HG02970 (cell line): Measurements from ENCODE around the gene CTTNBP2NL.

ENCODE experiments used
- ATAC-seq: cut with Tn5 transposase; IDR thresholded peaks from one replicate; pipeline ENCODE4 v1.9.1; 2021; ENCODE audit warnings: mild to moderate bottlenecking, moderate library complexity, moderate number of reproducible peaks; ENCODE audit not compliant: unreplicated experiment, low FRiP score

Gene CTTNBP2NL

GRCh38 chr1:112504661-112505399 lies 108.8 kb downstream of the CTTNBP2NL start:
- ATAC-seq: no peak

- ATAC-seq: no peak
Observed at GRCh38 chr1:112505400-112505785, 109.4 kb downstream of the CTTNBP2NL start.

GRCh38 chr1:112505878-112506277 lies 109.9 kb downstream of the CTTNBP2NL start:
- ATAC-seq: no peak

- ATAC-seq: no peak
Observed at GRCh38 chr1:112506306-112506705, 110.3 kb downstream of the CTTNBP2NL start.

GRCh38 chr1:112506731-112507130 lies 110.7 kb downstream of the CTTNBP2NL start:
- ATAC-seq: no peak

- ATAC-seq: no peak
Observed at GRCh38 chr1:112507336-112507735, 111.3 kb downstream of the CTTNBP2NL start.

GRCh38 chr1:112507921-112508277 lies 111.9 kb downstream of the CTTNBP2NL start:
- no peak for ATAC-seq

- ATAC-seq: no peak
Observed at GRCh38 chr1:112508278-112509004, 112.4 kb downstream of the CTTNBP2NL start, which contains the start of gene WNT2B. WNT2B (plus strand) TSS chr1:112508965; CDS start chr1:112509263, 298 bp downstream.

- no peak for ATAC-seq
Observed at GRCh38 chr1:112509005-112509659, 113.1 kb downstream of the CTTNBP2NL start.

GRCh38 chr1:112509660-112510178 lies 113.7 kb downstream of the CTTNBP2NL start:
- no peak for ATAC-seq

GRCh38 chr1:112510340-112510739 lies 114.3 kb downstream of the CTTNBP2NL start:
- no peak for ATAC-seq
